GM18861 (cell line): ENCODE data around the gene ACSS2.

Experiments
- ATAC-seq: cut with Tn5 transposase; IDR thresholded peaks from one replicate; pipeline ENCODE4 v1.9.1; 2021; ENCODE audit not compliant: unreplicated experiment

ACSS2 gene

GRCh38 chr20:34876406-34877282, at the start of gene ACSS2:
Gene ACSS2, plus strand, starts transcription at chr20:34876612. Its CDS starts 34 bp downstream, at chr20:34876646.
- no peak for ATAC-seq

- ATAC-seq = no peak
Measured at GRCh38 chr20:34829191-34829590, 47.2 kb upstream of the ACSS2 start.

GRCh38 chr20:34831936-34832335, 44.5 kb upstream of the ACSS2 start:
- ATAC-seq = no peak

- ATAC-seq = no peak
Measured at GRCh38 chr20:34834459-34834893, 41.9 kb upstream of the ACSS2 start.

GRCh38 chr20:34842143-34842542, 34.3 kb upstream of the ACSS2 start:
- no peak for ATAC-seq

- no peak for ATAC-seq
Measured at GRCh38 chr20:34843421-34843820, 33.0 kb upstream of the ACSS2 start.

- no peak for ATAC-seq
Measured at GRCh38 chr20:34848597-34848996, 27.8 kb upstream of the ACSS2 start.

- no peak for ATAC-seq
Measured at GRCh38 chr20:34849778-34850177, 26.6 kb upstream of the ACSS2 start.

GRCh38 chr20:34850969-34851368, 25.4 kb upstream of the ACSS2 start:
- ATAC-seq = no peak

- no peak for ATAC-seq
Measured at GRCh38 chr20:34852298-34852697, 24.1 kb upstream of the ACSS2 start.

GRCh38 chr20:34859367-34859766, 17.0 kb upstream of the ACSS2 start:
- no peak for ATAC-seq

GRCh38 chr20:34859826-34860545, 16.4 kb upstream of the ACSS2 start:
- no peak for ATAC-seq

- no peak for ATAC-seq
Measured at GRCh38 chr20:34861386-34862084, 14.9 kb upstream of the ACSS2 start.

GRCh38 chr20:34862724-34863123, 13.7 kb upstream of the ACSS2 start:
- ATAC-seq = no peak

GRCh38 chr20:34863421-34863965, 12.9 kb upstream of the ACSS2 start:
- no peak for ATAC-seq

GRCh38 chr20:34864216-34864615, 12.2 kb upstream of the ACSS2 start:
- no peak for ATAC-seq

- no peak for ATAC-seq
Measured at GRCh38 chr20:34871320-34871926, 5.0 kb upstream of the ACSS2 start.

- no peak for ATAC-seq
Measured at GRCh38 chr20:34871966-34872621, 4.3 kb upstream of the ACSS2 start.

GRCh38 chr20:34872622-34873224, 3.7 kb upstream of the ACSS2 start, which contains the start of gene GGT7:
Gene GGT7, minus strand, starts transcription at chr20:34872856. Its CDS starts 41 bp downstream, at chr20:34872815.
- no peak for ATAC-seq
